ENCODE results near the gene ZGRF1. TPM values are rescaled to one million over a fixed set of nuclear protein-coding genes. Genes with fewer than 3 reads are reported as not detected.

Gene ZGRF1
- total RNA-seq, 1 donor from 2014 or later = 20.0 TPM

DNA sequence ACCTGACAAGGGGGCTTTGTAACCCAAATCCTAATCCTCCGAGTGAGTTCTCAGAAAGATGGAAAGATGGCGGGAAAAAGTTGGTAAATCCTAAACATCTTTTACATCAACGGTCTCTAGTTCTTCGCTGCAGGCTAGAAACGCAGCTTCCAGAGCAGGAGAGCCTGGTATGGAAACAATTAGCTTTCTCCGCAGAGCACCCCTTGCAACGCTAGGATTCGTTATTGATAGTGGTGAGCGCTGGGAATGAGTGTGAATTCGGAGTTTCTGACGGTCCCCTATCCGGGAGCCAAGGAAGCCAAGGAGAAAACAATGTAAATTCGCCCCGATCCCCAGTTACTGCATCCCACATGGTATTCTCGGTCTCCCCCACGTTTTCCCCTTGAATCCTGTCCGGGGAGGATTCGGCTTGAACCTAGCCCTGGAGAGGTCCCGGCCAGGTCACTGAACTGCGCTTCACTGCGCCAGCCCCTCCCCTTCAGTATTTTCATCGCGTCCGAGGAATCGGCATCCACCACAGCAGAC lies 116.0 kb downstream of the ZGRF1 start:
- H3K27me3 Mint-ChIP-seq = peaks cover 97% of the 10 kb centered on the region
- H3K36me3 Mint-ChIP-seq (ENCODE audit: insufficient read depth) = no peaks in the 10 kb centered on the region
- H3K9me3 Mint-ChIP-seq (ENCODE audit: low read depth) = no peaks in the 10 kb centered on the region
- no peak overlapping the region for H3K4me3 Mint-ChIP-seq (ENCODE audit: low read depth)
- no peak overlapping the region for H3K27ac Mint-ChIP-seq
- DNase-seq (ENCODE audit: low spot score, unreplicated experiment) = no peak
- peaks cover 12% of the 10 kb centered on the region for H3K4me1 Mint-ChIP-seq (ENCODE audit: low read depth)
- TF ChIP-seq, protein P1, sequence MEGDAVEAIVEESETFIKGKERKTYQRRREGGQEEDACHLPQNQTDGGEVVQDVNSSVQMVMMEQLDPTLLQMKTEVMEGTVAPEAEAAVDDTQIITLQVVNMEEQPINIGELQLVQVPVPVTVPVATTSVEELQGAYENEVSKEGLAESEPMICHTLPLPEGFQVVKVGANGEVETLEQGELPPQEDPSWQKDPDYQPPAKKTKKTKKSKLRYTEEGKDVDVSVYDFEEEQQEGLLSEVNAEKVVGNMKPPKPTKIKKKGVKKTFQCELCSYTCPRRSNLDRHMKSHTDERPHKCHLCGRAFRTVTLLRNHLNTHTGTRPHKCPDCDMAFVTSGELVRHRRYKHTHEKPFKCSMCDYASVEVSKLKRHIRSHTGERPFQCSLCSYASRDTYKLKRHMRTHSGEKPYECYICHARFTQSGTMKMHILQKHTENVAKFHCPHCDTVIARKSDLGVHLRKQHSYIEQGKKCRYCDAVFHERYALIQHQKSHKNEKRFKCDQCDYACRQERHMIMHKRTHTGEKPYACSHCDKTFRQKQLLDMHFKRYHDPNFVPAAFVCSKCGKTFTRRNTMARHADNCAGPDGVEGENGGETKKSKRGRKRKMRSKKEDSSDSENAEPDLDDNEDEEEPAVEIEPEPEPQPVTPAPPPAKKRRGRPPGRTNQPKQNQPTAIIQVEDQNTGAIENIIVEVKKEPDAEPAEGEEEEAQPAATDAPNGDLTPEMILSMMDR (IDR thresholded peaks at IDR 0.05; ENCODE audit: unreplicated experiment) = no peak

DNA sequence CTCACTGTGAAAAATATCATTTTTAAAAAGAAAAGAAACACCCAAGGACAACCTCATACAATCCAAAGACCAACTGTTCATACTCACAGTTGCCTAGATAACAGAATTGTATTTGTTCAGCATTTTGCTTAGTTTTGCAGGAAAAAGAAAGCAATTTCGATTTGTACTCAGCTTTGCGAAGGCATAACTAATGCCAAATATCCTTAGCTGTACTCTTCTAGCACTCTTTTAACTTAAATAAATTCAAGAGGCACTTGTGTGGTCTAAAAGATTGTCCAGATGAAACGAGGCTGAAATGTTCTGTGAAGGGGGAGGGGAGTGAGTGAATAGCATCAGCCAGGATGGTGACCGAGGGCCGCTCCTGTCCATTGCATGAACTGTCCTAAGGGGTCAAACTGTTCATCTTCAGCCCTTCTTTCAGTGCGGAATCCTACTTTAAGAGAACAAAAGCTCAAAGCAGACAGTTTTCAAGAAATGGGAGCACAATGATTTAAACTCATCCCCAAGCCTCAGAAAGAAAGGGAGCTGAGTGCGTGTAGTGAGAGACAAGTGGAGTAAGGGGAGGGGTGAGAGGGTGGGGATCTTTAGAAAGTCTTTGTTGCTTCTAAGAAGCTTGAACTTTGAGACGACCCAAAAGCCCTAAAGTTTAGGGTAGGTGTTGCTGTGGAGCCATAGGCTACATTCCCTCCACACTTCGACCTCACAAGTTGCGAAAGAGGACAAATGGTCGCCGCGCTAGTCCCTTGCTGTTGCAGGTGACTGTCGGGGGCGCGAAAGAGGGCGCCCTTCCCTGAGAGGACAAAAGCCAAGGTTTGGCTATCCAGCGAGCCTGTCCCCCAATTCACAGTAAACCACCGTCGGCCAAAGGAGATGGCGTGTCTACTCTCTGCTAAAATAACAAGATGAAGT lies 116.8 kb downstream of the ZGRF1 start:
- no peaks in the 10 kb centered on the region for H3K36me3 Mint-ChIP-seq (ENCODE audit: insufficient read depth)
- H3K9me3 Mint-ChIP-seq (ENCODE audit: low read depth) = no peaks in the 10 kb centered on the region
- peak overlapping the region; percentile 49 for H3K27ac Mint-ChIP-seq
- H3K27me3 Mint-ChIP-seq = peaks cover 97% of the 10 kb centered on the region
- TF ChIP-seq, protein P1 (IDR thresholded peaks at IDR 0.05; ENCODE audit: unreplicated experiment) = peak; percentile 30
- DNase-seq (ENCODE audit: low spot score, unreplicated experiment) = no peak
- H3K4me3 Mint-ChIP-seq (ENCODE audit: low read depth) = no peak overlapping the region
- H3K4me1 Mint-ChIP-seq (ENCODE audit: low read depth) = peaks cover 15% of the 10 kb centered on the region

DNA sequence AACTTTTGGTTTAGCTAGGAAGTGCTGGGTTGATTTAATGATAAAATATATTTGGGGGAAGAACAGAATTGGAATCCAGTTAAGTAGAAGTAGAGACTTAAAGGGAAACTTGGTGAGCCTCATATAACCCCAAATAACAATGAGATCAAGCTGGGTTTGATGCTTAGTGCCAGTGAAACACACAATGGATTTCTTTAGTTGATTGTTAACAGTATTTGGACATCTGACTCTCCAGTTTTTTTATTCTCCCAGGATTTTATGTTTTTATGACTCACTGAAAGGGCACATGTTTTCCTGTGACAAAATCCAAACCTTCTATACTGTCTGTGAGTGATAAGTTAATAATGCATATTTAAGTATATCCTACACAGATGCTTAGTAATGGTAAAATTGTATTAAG lies 118.0 kb downstream of the ZGRF1 start:
- Mint-ChIP-seq H3K36me3 (ENCODE audit: insufficient read depth) (no peaks in the 10 kb centered on the region), H3K9me3 (ENCODE audit: low read depth) (no peaks in the 10 kb centered on the region), H3K27me3 (peaks cover 99% of the 10 kb centered on the region), H3K4me3 (ENCODE audit: low read depth) (no peak overlapping the region), H3K27ac (no peak overlapping the region), H3K4me1 (ENCODE audit: low read depth) (peaks cover 19% of the 10 kb centered on the region)
- no peak for DNase-seq (ENCODE audit: low spot score, unreplicated experiment)
- TF ChIP-seq, protein P1 (IDR thresholded peaks at IDR 0.05; ENCODE audit: unreplicated experiment) = no peak

DNA sequence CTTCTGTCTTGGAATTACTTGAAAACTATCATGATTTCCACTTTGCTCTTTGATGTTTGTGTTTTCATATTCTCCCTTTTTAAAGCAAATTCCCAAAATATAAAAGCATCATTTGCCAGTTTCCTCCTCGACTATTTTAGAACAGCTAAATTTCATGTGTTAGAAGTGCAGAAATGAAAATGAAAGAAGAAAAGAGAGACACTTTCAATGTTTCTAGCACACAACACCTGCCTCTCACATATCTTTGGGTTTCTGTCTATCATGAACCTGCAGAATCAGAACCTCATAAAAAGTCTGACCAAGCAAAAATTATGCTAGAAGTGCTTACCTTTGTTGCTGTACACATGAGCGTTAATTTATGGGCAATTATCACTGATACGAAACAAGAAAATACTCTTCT lies 118.8 kb downstream of the ZGRF1 start:
- no peak for DNase-seq (ENCODE audit: low spot score, unreplicated experiment)
- Mint-ChIP-seq H3K4me3 (ENCODE audit: low read depth) (no peak overlapping the region), H3K36me3 (ENCODE audit: insufficient read depth) (no peaks in the 10 kb centered on the region), H3K27me3 (peaks cover 98% of the 10 kb centered on the region), H3K9me3 (ENCODE audit: low read depth) (no peaks in the 10 kb centered on the region), H3K27ac (no peak overlapping the region), H3K4me1 (ENCODE audit: low read depth) (peaks cover 15% of the 10 kb centered on the region)
- TF ChIP-seq, protein P1 (IDR thresholded peaks at IDR 0.05; ENCODE audit: unreplicated experiment) = no peak

DNA sequence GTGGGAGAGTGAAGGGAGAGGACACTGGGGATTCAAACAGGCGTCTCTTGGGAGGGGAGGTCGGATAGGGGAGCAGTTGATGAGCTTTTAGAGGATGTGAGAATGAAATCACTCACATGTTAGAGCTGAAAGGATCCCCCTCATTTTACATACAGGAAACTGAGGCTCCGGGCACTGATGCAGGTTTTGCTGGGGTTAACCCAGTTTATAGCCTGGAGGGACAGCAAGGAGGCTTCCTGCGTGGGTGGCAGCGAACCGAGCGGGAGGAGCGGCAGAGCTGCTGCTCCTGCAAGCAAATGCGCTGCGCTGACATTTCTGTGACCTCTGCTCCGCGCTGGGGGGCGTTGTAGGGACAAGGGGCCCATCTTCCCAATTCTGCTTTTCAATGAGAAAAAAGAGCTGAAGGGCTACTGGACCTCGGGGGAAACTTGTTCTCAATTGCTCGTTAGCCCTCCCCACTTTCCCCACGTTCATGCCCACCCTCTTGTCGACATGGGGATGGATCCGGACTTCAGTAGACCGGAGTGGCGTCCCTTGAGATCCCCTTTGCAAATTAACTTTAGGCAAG lies 119.6 kb downstream of the ZGRF1 start:
- Mint-ChIP-seq H3K4me3 (ENCODE audit: low read depth) (no peak overlapping the region), H3K27me3 (peaks cover 98% of the 10 kb centered on the region), H3K36me3 (ENCODE audit: insufficient read depth) (no peaks in the 10 kb centered on the region), H3K4me1 (ENCODE audit: low read depth) (peaks cover 15% of the 10 kb centered on the region), H3K9me3 (ENCODE audit: low read depth) (no peaks in the 10 kb centered on the region), H3K27ac (no peak overlapping the region)
- DNase-seq (ENCODE audit: low spot score, unreplicated experiment) = no peak
- TF ChIP-seq, protein P1 (IDR thresholded peaks at IDR 0.05; ENCODE audit: unreplicated experiment) = no peak
